Omental fat pad (tissue), 4 donors: Measurements from ENCODE around the gene HAUS6. TPM values are rescaled to one million over a fixed set of nuclear protein-coding genes. Genes with fewer than 3 reads are reported as not detected.

Experiments used
- ATAC-seq: fragments of 150-250 bp; one replicate; pipeline ENCODE4 v1.9.1; 2016; ENCODE audit warnings: mild to moderate bottlenecking, moderate library complexity; ENCODE audit not compliant: low FRiP score
- DNase-seq: peaks from one replicate; pipeline ENCODE4 v3.0.0-alpha.2; 2019; ENCODE audit warnings: low spot score
- CTCF ChIP-seq, 3 donors: fragments of 450-650 bp; IDR thresholded peaks; one replicate each; pipeline ENCODE4 v1.5.1; 2016 to 2017; ENCODE audit warnings: antibody characterized with exemption in 3 of 3, mild to moderate bottlenecking in 3 of 3, moderate library complexity in 2 of 3
- total RNA-seq, 4 donors: library from RNA; depleted of rRNA; stranded (reverse); fragments of >200 nt; gene quantifications; one replicate each; pipeline ENCODE4 v1.1.0, GENCODE V29; 2016

HAUS6 gene
- total RNA-seq, 4 donors from 2014 or later = 7.5 to 14.7 (median 9.7) TPM

- DNase-seq = no peak
- TF ChIP-seq CTCF (IDR thresholded peaks at IDR 0.05) = no peak
- ATAC-seq = no peak
Observed at GRCh38 chr9:19124430-19124793, 21.7 kb upstream of the HAUS6 start.

GRCh38 chr9:19122490-19123042 lies 19.9 kb upstream of the HAUS6 start:
- DNase-seq (no peak), ATAC-seq (no peak)
- no peak for TF ChIP-seq CTCF (IDR thresholded peaks at IDR 0.05)

- no peak for DNase-seq
- no peak for TF ChIP-seq CTCF (IDR thresholded peaks at IDR 0.05)
- ATAC-seq = no peak
Observed at GRCh38 chr9:19120877-19121276, 18.2 kb upstream of the HAUS6 start.

- DNase-seq (no peak), ATAC-seq (no peak)
- no peak for TF ChIP-seq CTCF (IDR thresholded peaks at IDR 0.05)
Observed at GRCh38 chr9:19119801-19120440, 17.2 kb upstream of the HAUS6 start.

GRCh38 chr9:19119246-19119645 lies 16.5 kb upstream of the HAUS6 start:
- DNase-seq (no peak), ATAC-seq (no peak)
- TF ChIP-seq CTCF (IDR thresholded peaks at IDR 0.05) = no peak

GRCh38 chr9:19117039-19117716 lies 14.5 kb upstream of the HAUS6 start:
- DNase-seq (no peak), ATAC-seq (no peak)
- no peak for TF ChIP-seq CTCF (IDR thresholded peaks at IDR 0.05)
